Liver (tissue), 3 donors: Measurements from ENCODE around the gene HSD3B7.
"Not testable (repeated sequence)": the region's sequence is repeated elsewhere in the genome, so short reads cannot be mapped to it uniquely, and the experiment has no call there.

Experiments used
- GABPA ChIP-seq, 2 donors: IDR thresholded peaks in 1 of 2; conservative IDR thresholded peaks in 1 of 2; 2 replicates each; pipeline ENCODE4 v1.6.1; 2016; ENCODE audit warnings: antibody characterized with exemption in 2 of 2, mild to moderate bottlenecking in 1 of 2, moderate library complexity in 1 of 2
- RAD21 ChIP-seq, 2 donors: IDR thresholded peaks; 2 replicates each; pipeline ENCODE4 v1.6.1; 2016; ENCODE audit warnings: antibody characterized with exemption in 2 of 2, mild to moderate bottlenecking in 2 of 2
- RXRA ChIP-seq, 2 donors: IDR thresholded peaks; 2 replicates each; pipeline ENCODE4 v1.6.1; 2017 to 2018; ENCODE audit warnings: antibody characterized with exemption in 2 of 2, mild to moderate bottlenecking in 1 of 2
- TAF1 ChIP-seq: conservative IDR thresholded peaks from 2 replicates; pipeline ENCODE4 v1.6.1; 2016; ENCODE audit warnings: antibody characterized with exemption, mild to moderate bottlenecking
- YY1 ChIP-seq: IDR thresholded peaks from 2 replicates; pipeline ENCODE4 v1.6.1; 2016; ENCODE audit warnings: antibody characterized with exemption, mild to moderate bottlenecking
- TF ChIP-seq, protein P1 (sequence below): fragments of 150-350 bp; IDR thresholded peaks from 2 replicates; pipeline ENCODE4 v1.5.1; 2017; ENCODE audit warnings: improper control_type of control experiment, low read depth, low read length; ENCODE audit not compliant: missing input control
- donor health status: healthy.
- donor health status: healthy.

DNA sequence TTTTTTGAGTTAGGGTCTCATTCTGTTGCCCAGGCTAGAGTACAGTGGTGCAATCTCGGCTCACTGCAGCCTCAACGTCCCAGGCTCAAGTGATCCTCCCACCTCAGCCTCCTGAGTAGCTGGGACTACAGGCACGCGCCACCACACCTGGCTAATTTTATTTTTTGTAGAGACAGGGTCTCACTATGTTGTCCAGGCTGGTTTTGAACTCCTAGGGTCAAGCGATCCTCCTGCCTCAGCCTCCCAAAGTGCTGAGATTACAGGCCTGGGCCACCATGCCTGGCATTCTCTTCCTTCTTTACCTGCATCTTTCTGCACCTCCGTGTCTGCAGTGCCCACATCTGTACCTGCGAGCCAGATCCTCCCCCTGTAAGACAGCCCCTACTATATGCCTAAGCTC lies 26.8 kb downstream of the HSD3B7 start:
- not testable (repeated sequence) for TF ChIP-seq RXRA (IDR thresholded peaks at IDR 0.05); RAD21 (IDR thresholded peaks at IDR 0.05); GABPA (IDR thresholded peaks at IDR 0.05 in 1 of 2, conservative IDR thresholded peaks at IDR 0.05 in 1 of 2); YY1; TAF1
- TF ChIP-seq, protein P1, sequence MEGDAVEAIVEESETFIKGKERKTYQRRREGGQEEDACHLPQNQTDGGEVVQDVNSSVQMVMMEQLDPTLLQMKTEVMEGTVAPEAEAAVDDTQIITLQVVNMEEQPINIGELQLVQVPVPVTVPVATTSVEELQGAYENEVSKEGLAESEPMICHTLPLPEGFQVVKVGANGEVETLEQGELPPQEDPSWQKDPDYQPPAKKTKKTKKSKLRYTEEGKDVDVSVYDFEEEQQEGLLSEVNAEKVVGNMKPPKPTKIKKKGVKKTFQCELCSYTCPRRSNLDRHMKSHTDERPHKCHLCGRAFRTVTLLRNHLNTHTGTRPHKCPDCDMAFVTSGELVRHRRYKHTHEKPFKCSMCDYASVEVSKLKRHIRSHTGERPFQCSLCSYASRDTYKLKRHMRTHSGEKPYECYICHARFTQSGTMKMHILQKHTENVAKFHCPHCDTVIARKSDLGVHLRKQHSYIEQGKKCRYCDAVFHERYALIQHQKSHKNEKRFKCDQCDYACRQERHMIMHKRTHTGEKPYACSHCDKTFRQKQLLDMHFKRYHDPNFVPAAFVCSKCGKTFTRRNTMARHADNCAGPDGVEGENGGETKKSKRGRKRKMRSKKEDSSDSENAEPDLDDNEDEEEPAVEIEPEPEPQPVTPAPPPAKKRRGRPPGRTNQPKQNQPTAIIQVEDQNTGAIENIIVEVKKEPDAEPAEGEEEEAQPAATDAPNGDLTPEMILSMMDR = not testable (repeated sequence)
